Measurements from ENCODE around the gene SETBP1.

Gene SETBP1

DNA sequence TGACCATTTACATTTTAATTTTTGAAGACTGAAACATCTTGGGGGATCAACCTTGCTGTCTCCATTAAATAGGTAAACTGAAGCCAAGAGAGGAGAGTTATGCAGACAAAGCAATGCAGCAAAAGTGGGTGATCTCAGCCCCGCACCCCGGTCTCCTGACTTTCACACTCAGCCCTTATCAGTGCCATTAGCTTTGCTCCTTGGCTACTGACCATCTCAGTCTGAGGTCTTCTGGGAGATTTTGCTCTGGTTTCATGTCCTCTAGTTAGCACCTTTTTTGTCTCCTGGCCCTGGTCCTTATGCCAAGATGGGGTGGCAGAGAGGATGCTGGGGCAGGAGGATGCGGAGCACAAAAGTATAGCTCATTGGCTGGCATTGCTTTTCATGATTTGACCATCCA is 61.4 kb downstream of the SETBP1 start:
- peak overlapping the region; percentile 82 for H3K27ac Mint-ChIP-seq
- H3K36me3 Mint-ChIP-seq: peaks cover 72% of the 10 kb centered on the region
- no peak for ATAC-seq
- H3K9me3 Mint-ChIP-seq: no peaks in the 10 kb centered on the region
- no peaks in the 10 kb centered on the region for H3K27me3 Mint-ChIP-seq
- no peak overlapping the region for H3K4me3 Mint-ChIP-seq
- H3K4me1 Mint-ChIP-seq: peaks cover 78% of the 10 kb centered on the region

DNA sequence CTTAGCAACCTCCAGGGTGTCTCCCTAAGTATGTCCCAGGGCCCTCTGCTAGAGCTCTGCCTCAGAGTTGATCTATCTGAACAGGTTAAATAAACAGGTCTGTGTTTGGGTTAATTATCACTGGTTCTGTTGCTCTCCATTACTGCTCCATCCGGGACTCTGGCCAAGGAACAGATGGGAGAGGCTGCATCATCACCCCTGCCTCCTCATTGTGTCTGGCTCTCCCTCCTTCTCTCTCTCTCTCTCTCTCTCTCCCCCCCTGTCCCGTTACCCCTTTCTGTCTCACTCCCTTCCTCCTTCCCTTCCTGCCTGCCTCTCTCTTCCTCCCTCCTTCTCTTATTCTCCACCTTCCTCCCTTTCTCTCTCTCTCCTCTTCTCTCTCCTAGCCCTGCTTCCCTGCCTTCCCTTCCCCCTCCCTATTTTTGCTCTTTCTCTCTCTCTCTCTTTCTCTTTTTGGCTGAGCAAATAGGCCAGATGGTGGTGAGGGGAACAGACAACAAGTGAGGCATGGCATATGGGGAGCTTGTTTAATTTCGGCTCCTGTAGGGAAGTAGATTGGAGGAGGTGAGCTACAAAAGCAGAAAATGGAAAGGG is 62.1 kb downstream of the SETBP1 start:
- ATAC-seq: no peak

DNA sequence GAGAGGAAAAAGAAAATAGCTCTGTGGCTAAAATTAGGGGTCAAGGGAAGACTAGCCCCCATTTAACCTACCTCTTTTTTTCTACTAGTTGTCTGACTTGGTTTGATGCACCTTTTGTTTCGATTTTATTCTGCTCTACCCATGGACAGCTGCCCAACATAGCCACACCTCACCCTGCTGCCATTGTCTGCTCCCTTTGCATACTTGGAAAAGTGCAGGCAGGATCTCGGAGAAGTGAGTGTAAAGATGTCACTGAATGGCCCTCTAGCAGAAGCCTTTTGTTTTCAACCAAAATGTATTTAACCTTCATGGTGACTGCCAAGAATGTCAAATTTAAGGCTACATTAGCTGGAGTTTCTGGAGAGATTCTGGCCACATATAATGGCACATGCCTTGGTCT is 62.9 kb downstream of the SETBP1 start:
- Mint-ChIP-seq H3K36me3 (peaks cover 74% of the 10 kb centered on the region), H3K27ac (peak overlapping the region; percentile 82), H3K27me3 (no peaks in the 10 kb centered on the region), H3K4me3 (no peak overlapping the region), H3K4me1 (peaks cover 87% of the 10 kb centered on the region), H3K9me3 (no peaks in the 10 kb centered on the region)
- ATAC-seq: no peak

More for the DNA sequence above, 62.1 kb downstream of the SETBP1 start:
- H3K36me3 Mint-ChIP-seq: peaks cover 71% of the 10 kb centered on the region
- H3K9me3 Mint-ChIP-seq: no peaks in the 10 kb centered on the region
- H3K27me3 Mint-ChIP-seq: no peaks in the 10 kb centered on the region
- H3K4me1 Mint-ChIP-seq: peaks cover 84% of the 10 kb centered on the region
- H3K4me3 Mint-ChIP-seq: no peak overlapping the region
- peak overlapping the region; percentile 82 for H3K27ac Mint-ChIP-seq

DNA sequence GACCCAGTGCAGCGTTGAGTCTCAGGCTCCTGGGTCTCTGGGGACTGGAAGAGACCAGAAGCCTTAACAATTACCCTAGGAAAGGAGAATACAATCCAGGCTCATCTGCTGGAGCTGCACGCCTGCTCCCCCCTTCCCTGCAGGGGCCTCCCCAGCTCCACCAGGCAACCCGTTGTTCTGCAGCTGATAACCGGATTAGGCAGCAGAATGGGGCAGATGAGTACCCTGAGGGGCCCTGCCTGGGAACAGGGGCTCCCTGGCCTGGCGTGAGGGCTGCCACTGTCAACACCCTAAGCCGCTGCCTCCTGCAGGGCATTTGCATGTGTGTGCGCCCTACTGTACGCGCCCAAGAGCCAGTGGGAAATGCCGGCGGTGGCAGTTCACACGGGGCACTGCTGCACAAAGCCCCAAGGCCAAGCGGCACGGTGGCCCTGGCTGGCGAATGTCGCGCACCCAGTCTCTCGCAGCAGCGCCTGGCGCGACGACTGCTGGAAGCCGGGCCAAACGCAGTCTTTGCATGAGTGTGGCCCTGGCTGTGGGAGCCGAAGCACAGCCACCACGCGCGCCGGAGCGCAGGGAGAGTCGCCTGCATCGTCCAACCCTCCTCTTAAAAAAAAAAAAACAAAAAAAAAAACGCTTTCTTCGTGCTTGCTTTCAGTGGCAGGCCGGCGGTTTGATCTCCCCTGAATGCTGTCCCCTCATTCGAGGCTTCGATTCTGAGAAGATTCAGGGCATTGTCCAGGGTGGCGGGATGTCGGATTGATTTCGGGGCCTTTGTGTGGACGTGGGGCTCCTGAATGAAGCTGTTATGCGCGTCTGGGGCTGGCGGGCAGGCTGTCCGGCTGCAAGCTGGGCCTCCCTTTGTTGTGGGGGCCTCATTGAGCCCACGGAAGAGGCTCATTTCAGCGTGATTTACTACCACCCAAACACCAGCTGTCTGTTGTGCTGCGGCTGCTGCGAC is 63.8 kb downstream of the SETBP1 start:
- Mint-ChIP-seq H3K9me3 (no peaks in the 10 kb centered on the region), H3K27ac (no peak overlapping the region), H3K4me3 (no peak overlapping the region), H3K4me1 (peaks cover 87% of the 10 kb centered on the region), H3K36me3 (peaks cover 73% of the 10 kb centered on the region), H3K27me3 (no peaks in the 10 kb centered on the region)
- no peak for ATAC-seq

GRCh38 chr18:44747157-44747556 is 66.5 kb downstream of the SETBP1 start:
- peaks cover 80% of the 10 kb centered on the region for H3K4me1 Mint-ChIP-seq
- no peaks in the 10 kb centered on the region for H3K9me3 Mint-ChIP-seq
- no peaks in the 10 kb centered on the region for H3K27me3 Mint-ChIP-seq
- no peak overlapping the region for H3K4me3 Mint-ChIP-seq
- peak overlapping the region; percentile 70 for H3K27ac Mint-ChIP-seq
- peaks cover 57% of the 10 kb centered on the region for H3K36me3 Mint-ChIP-seq
- peak; percentile 26 for ATAC-seq

- H3K4me1 Mint-ChIP-seq: peaks cover 75% of the 10 kb centered on the region
- H3K9me3 Mint-ChIP-seq: peaks cover 2% of the 10 kb centered on the region
- no peaks in the 10 kb centered on the region for H3K27me3 Mint-ChIP-seq
- H3K36me3 Mint-ChIP-seq: peaks cover 55% of the 10 kb centered on the region
- no peak for ATAC-seq
- peak overlapping the region; percentile 70 for H3K27ac Mint-ChIP-seq
- H3K4me3 Mint-ChIP-seq: no peak overlapping the region
Measured at GRCh38 chr18:44748582-44748981, 67.9 kb downstream of the SETBP1 start.

DNA sequence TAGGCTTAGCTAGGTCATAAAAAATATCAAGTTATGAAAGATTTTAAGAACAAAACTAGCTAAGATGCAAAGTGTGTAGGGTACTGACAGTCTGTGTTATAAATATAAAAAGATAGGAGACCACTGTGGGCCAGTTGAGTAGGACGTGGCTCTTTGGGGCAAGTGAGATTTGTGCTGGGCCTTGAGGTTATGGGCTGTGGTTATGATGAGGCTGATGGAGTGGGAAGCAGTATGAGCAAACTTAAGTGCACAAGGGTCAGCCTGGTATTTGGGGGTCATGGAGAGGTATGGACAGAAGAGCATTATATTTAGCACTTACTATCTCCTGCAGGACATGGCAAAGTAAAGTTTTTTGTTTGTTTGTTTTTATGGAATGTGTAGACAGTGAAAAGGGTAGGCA is 70.1 kb downstream of the SETBP1 start:
- Mint-ChIP-seq H3K4me3 (peak overlapping the region; percentile 17), H3K36me3 (peaks cover 63% of the 10 kb centered on the region), H3K9me3 (peaks cover 3% of the 10 kb centered on the region), H3K27me3 (no peaks in the 10 kb centered on the region), H3K4me1 (peaks cover 84% of the 10 kb centered on the region), H3K27ac (peak overlapping the region; percentile 86)
- peak; percentile 57 for ATAC-seq

GRCh38 chr18:44754567-44754966 is 73.9 kb downstream of the SETBP1 start:
- Mint-ChIP-seq H3K36me3 (peaks cover 52% of the 10 kb centered on the region), H3K27ac (peak overlapping the region; percentile 98), H3K4me3 (no peak overlapping the region), H3K27me3 (no peaks in the 10 kb centered on the region), H3K9me3 (peaks cover 3% of the 10 kb centered on the region), H3K4me1 (peaks cover 86% of the 10 kb centered on the region)
- no peak for ATAC-seq

DNA sequence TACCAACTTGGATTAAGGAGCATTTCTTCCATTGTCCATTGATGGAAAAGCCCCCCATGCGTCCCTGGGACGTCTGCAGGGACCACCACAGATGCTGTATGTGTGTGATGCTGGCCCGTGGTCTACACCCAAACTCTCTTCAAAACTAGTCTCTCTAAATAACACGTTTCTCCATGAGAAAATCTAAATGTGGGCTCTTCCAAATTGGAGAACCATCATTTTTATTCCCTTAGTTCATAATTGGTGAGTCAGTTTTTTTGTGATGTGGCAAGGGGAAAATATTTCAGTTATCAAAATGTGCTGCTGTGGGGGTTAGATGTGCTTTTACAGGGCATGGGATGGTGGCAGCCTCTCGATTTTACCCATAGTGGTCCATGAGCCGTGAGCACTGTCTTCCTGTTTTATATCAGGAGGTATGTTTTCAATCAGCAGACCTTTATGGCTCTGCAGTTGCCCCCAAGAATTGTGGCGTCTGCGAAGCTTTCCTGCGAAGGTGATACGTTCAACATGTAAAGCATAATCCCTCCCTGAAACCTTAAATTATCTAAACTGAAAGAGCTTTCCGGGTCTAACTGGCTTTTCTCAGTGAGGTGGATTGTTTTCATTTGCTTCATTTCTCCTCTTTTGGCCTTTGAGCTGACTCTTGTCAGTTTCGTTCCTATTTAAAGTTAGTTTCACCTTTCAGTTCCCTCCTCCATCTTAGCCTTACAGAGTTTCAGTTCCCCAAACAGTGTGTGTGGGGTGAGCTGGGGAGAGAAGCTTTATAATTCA is 78.4 kb downstream of the SETBP1 start:
- peaks cover 52% of the 10 kb centered on the region for H3K36me3 Mint-ChIP-seq
- peak overlapping the region; percentile 44 for H3K4me3 Mint-ChIP-seq
- peaks cover 91% of the 10 kb centered on the region for H3K4me1 Mint-ChIP-seq
- ATAC-seq: peak; percentile 95
- H3K27ac Mint-ChIP-seq: peak overlapping the region; percentile 98
- H3K27me3 Mint-ChIP-seq: no peaks in the 10 kb centered on the region
- H3K9me3 Mint-ChIP-seq: peaks cover 3% of the 10 kb centered on the region

GRCh38 chr18:44759925-44760342 is 79.2 kb downstream of the SETBP1 start:
- H3K9me3 Mint-ChIP-seq: peaks cover 7% of the 10 kb centered on the region
- H3K36me3 Mint-ChIP-seq: peaks cover 57% of the 10 kb centered on the region
- peaks cover 94% of the 10 kb centered on the region for H3K4me1 Mint-ChIP-seq
- peak; percentile 78 for ATAC-seq
- H3K27me3 Mint-ChIP-seq: no peaks in the 10 kb centered on the region
- H3K27ac Mint-ChIP-seq: peak overlapping the region; percentile 98
- H3K4me3 Mint-ChIP-seq: peak overlapping the region; percentile 48

- H3K9me3 Mint-ChIP-seq: peaks cover 7% of the 10 kb centered on the region
Measured at GRCh38 chr18:44761812-44762211, 81.1 kb downstream of the SETBP1 start.

GRCh38 chr18:44763327-44763726 is 82.6 kb downstream of the SETBP1 start:
- no peaks in the 10 kb centered on the region for H3K27me3 Mint-ChIP-seq
- peaks cover 69% of the 10 kb centered on the region for H3K36me3 Mint-ChIP-seq
- H3K4me1 Mint-ChIP-seq: peaks cover 94% of the 10 kb centered on the region
- no peak for ATAC-seq
- H3K4me3 Mint-ChIP-seq: no peak overlapping the region
- H3K9me3 Mint-ChIP-seq: peaks cover 7% of the 10 kb centered on the region
- H3K27ac Mint-ChIP-seq: peak overlapping the region; percentile 98

More at GRCh38 chr18:44761812-44762211, 81.1 kb downstream of the SETBP1 start:
- H3K36me3 Mint-ChIP-seq: peaks cover 55% of the 10 kb centered on the region
- H3K4me1 Mint-ChIP-seq: peaks cover 94% of the 10 kb centered on the region
- no peak overlapping the region for H3K4me3 Mint-ChIP-seq
- no peak for ATAC-seq
- H3K27ac Mint-ChIP-seq: peak overlapping the region; percentile 98
- H3K27me3 Mint-ChIP-seq: no peaks in the 10 kb centered on the region

- Mint-ChIP-seq H3K9me3 (peaks cover 7% of the 10 kb centered on the region), H3K4me3 (no peak overlapping the region), H3K4me1 (peaks cover 94% of the 10 kb centered on the region), H3K27ac (peak overlapping the region; percentile 98), H3K36me3 (peaks cover 77% of the 10 kb centered on the region), H3K27me3 (no peaks in the 10 kb centered on the region)
- ATAC-seq: no peak
Measured at GRCh38 chr18:44764863-44765262, 84.2 kb downstream of the SETBP1 start.

- Mint-ChIP-seq H3K27ac (peak overlapping the region; percentile 98), H3K9me3 (peaks cover 7% of the 10 kb centered on the region)
Measured at GRCh38 chr18:44765456-44765855, 84.8 kb downstream of the SETBP1 start.

GRCh38 chr18:44766450-44766849 is 85.8 kb downstream of the SETBP1 start:
- H3K36me3 Mint-ChIP-seq: peaks cover 87% of the 10 kb centered on the region
- ATAC-seq: no peak
- H3K4me1 Mint-ChIP-seq: peaks cover 100% of the 10 kb centered on the region
- peaks cover 7% of the 10 kb centered on the region for H3K9me3 Mint-ChIP-seq
- H3K27me3 Mint-ChIP-seq: no peaks in the 10 kb centered on the region
- H3K4me3 Mint-ChIP-seq: no peak overlapping the region
- H3K27ac Mint-ChIP-seq: peak overlapping the region; percentile 98

More at GRCh38 chr18:44765456-44765855, 84.8 kb downstream of the SETBP1 start:
- Mint-ChIP-seq H3K4me1 (peaks cover 94% of the 10 kb centered on the region), H3K36me3 (peaks cover 83% of the 10 kb centered on the region), H3K4me3 (no peak overlapping the region), H3K27me3 (no peaks in the 10 kb centered on the region)
- no peak for ATAC-seq
